Skeletal muscle cell (primary cell): ENCODE data around the gene GVQW3.

ENCODE experiments used
- DNase-seq: peaks from one replicate; pipeline ENCODE4 v3.0.0-alpha.2; 2010; ENCODE audit warnings: low read depth
- H3K4me3 ChIP-seq: 2 replicates; pipeline ENCODE4 v1.5.1; 2011; ENCODE audit warnings: low read depth, mild to moderate bottlenecking, control low read depth, low read length, moderate library complexity

GVQW3 gene

DNA sequence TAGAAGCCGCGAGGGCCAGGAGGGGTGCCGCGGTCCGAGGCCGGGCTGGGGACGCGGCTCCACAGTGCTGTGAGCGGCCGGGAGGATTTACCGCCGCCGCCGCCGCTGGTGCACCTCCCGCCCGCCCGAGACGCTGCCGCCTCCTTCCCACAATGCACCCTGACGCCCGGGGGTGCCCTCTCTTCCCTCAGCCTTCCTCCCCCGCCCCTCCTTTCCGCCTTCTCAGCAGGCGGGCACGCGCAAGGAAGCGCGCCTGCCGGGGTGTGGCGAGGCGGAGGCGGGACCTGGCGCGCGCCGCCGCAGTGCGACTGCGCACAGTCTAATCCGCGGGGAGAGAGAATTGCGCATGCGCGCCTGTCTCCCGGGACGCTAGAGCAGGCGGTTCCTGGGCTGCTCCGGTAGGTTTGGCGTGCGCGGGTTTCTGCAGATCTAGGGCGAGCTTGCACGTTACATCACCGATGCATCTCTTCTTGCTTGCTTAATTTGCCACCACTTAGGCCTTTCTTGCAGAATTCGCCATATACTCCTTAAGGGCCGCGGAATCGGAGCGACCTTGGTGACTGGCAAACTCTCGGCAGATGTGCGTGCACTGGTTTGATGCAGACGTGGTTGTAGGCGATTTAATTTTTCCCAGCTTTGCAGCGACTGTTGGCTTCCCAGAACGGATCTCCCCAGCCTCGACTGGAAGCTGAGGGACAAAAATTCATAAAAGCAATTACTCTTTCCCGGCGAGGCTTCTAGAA lies at the start of gene GVQW3, which contains the start of gene THAP12:
Gene GVQW3, plus strand, starts transcription at position 347 of the 743 bp plus-strand sequence. CDS start 506 bp downstream, outside the sequence.
Gene THAP12, minus strand, starts transcription at position 156 of the 743 bp plus-strand sequence. CDS start 296 bp downstream, outside the sequence.
- H3K4me3 ChIP-seq, result peak within 1 kb of the TSS; percentile 75
- DNase-seq, result peak; percentile 96

- no peak overlapping the region for H3K4me3 ChIP-seq
- DNase-seq, result no peak
These were observed 46.2 kb upstream of the GVQW3 start for GRCh38 chr11:76334826-76335389.

- no peak overlapping the region for H3K4me3 ChIP-seq
- DNase-seq, result no peak
These were observed 45.3 kb upstream of the GVQW3 start for GRCh38 chr11:76335842-76336241.

GRCh38 chr11:76336597-76336996 lies 44.5 kb upstream of the GVQW3 start:
- no peak for DNase-seq
- no peak overlapping the region for H3K4me3 ChIP-seq

DNA sequence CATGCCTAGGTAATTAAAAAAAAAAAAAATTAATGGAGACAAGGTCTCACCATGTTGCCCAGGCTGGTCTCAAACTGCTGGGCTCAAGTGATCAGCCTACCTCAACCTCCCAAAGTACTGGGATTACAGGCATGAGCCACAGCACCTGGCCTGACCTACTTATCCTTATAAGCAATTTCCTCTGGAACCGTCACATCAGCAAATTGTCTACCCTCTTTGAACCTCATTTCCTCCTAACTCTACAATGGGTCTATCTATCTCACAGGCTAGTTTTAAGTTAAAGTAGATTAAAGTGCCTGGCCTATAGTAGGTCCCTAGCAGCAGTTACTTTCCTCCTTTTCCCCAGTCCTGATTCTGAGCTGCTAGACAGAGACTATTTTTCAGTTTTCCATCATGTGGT lies 43.7 kb upstream of the GVQW3 start:
- no peak for DNase-seq
- H3K4me3 ChIP-seq, result no peak overlapping the region

GRCh38 chr11:76337923-76338322 lies 43.2 kb upstream of the GVQW3 start:
- no peak overlapping the region for H3K4me3 ChIP-seq
- no peak for DNase-seq

DNA sequence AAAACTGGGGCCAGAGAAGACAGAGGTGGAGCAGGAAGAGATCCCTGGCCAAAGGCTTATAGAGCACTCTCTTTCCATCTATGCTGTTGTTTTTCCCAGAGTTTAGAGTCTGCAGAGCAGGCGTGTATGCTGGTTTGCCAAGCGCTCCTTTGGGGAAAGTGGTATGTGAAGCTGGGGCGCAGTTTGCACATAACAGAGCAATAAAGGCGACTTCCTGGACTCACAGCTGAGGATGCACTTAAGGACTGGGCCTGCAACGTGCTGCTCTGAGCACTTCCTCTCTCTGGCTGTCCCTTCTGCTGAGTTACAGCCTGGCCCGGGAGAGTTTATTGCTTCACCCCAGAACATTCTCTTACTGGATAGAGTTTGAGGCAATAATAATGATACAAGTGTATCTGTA lies 41.9 kb upstream of the GVQW3 start:
- no peak overlapping the region for H3K4me3 ChIP-seq
- peak; percentile 73 for DNase-seq

DNA sequence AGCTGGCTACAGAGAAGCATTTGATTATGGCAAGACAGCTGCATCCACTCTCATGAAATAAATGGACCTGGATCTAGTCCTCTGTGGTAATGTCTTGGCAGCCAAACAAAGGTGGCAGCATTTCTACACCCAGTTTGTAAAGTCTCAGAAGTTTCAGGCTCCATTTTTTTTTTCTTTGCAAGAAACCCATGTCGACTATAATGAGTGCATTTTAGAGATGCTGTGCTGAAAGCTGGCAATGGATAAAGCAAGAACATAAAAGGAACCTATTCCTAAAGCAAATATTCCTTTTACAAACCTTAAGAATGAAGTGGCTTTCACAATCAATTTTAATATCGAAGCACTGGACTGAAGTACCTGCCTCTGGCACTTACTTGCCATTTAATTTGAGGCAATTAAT lies 33.7 kb upstream of the GVQW3 start:
- no peak overlapping the region for H3K4me3 ChIP-seq
- peak; percentile 2 for DNase-seq

DNA sequence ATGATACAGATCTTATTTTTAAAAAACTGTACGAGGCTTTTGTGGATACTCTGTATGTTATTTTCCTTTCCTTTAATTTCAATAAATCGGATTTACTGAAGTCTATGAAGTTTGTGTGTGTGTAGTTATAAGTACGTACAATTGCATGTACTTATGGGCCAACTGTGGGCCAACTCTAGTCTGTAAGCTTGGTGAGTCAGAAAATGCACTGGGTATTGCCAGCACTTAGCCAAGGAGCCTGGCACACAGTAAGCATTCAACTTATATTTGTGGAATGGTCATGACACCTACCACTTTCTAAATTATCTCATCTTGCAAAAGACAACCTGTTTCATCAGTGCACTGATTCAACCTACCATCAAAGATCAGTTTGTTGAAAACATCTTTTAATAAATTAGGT lies 32.8 kb upstream of the GVQW3 start:
- DNase-seq, result no peak
- H3K4me3 ChIP-seq, result no peak overlapping the region

DNA sequence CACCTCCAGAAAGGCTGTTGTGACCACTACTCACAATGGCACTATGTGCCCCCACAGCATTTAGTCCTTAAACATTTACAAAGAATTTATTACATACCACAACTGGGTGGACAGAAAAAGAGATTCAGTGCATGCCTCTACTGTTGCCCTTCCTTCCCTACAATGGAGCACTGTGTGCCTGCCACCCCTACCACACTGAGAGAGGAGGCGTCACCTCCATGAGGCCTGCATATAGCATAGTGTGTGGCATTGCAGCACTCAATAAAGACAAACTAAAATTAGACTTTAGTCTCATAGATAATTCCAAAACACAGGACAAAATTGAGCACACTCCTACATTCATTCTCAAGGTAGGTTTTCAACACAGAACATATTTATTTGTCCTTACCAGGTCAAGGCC lies 26.0 kb upstream of the GVQW3 start:
- DNase-seq, result no peak
- no peak overlapping the region for H3K4me3 ChIP-seq

DNA sequence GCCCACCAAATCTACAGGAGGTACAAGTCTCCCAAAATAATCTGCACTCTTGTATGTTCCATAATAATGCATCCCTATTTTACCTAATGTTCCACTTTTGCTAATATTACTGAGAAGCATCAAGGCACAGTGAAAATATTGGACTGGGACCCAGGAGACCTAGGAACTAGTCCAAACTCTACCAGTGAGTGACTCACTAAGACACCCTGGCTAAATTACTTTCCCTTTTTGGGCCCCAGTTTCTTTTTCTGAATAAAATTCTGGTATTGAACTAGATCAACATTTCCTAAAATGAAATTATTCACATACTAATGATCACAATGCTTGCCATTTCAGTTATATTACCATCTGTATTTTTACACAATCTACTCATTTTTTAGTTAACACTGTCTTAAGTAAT lies 19.7 kb upstream of the GVQW3 start:
- DNase-seq, result no peak
- no peak overlapping the region for H3K4me3 ChIP-seq

- DNase-seq, result no peak
- H3K4me3 ChIP-seq, result no peak overlapping the region
These were observed 19.3 kb upstream of the GVQW3 start for GRCh38 chr11:76361776-76362175.

- DNase-seq, result no peak
These were observed 18.4 kb upstream of the GVQW3 start for GRCh38 chr11:76362716-76363115.

DNA sequence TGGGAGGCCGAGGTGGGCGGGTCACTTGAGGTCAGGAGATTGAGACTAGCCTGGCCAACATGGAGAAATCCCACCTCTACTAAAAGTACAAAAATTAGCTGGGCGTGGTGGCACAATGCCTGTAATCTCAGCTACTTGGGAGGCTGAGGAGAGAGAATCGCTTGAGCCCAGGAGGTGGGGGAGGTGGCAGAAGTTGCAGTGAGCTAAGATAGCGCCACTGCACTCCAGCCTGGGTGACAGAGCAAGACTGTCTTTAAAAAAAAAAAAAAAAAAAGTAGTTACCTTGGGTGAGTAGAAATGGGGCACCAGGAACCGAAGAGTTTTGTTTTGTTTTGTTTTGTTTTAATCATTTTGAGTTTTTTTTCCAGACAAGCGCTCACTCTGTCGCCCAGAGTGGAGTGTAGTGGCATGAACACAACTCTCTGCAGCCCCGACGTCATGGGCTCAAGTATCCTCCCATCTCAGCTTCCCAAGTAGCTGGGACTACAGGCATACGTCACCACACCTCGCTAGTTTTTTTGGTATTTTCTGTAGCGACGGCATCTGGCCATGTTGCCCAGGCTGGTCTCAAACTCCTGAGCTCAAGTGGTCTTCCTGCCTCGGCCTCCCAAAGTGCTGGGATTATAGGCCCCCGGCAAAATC lies 16.0 kb upstream of the GVQW3 start:
- DNase-seq, result no peak
- no peak overlapping the region for H3K4me3 ChIP-seq

More at GRCh38 chr11:76362716-76363115, 18.4 kb upstream of the GVQW3 start:
- H3K4me3 ChIP-seq, result no peak overlapping the region

DNA sequence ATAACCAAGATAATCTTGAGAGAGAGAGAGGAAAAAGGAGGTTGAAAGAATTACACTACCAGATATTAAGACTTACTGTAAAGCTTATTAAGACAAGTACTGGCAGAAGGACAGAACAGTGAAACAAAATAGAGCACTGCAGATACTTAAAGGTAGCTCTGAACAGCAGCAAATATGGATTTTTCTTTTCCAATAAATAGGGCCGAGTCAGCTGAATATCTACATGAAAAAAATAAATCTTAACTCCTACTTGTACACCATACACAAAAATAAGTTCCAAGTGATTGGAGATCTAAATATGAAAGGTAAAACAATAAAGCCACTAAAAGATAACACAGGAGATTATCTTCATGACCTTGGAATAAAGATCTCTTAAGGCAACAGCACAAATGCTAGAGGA lies 12.6 kb upstream of the GVQW3 start:
- no peak overlapping the region for H3K4me3 ChIP-seq

DNA sequence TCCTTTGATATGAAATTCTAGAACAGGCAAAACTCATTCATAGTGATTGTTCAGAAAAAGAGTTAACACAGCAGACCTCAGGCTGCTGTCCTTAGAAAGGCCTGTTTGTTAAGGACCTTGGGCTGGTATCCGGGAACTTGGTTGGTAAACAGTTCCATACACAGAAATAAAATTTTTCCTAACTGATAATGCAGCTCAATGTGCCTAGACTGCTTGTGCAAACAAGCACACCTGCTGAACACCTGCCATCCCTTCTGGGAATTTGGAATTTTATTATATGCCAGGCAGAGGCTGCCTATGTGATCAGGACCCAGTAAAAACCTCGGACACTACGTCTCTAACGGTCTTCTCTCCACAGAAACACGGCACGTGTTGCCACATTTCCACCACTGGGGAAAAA lies 11.7 kb upstream of the GVQW3 start:
- no peak overlapping the region for H3K4me3 ChIP-seq
- no peak for DNase-seq

More for the DNA sequence above, 12.6 kb upstream of the GVQW3 start:
- DNase-seq, result no peak

DNA sequence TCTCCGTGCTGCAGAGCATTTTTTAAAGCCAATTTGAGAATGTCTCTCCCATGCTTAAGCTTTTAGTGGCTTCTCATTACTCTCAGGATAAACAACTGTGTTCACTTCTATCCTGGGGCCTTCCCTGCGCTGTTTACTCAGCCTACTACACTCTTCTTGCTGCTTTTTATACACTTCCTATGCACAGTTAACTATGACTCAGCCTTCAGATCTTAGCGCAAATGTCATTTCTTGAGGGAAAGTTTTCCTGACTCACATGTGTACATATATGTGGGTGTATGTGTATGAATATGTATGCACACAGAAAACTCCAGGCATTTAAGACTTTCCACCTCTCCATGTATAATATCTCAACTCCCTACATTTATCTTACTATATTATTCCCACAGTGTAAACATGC lies 10.0 kb upstream of the GVQW3 start:
- no peak overlapping the region for H3K4me3 ChIP-seq
- DNase-seq, result peak; percentile 39

GRCh38 chr11:76376746-76377558 lies 4.2 kb upstream of the GVQW3 start:
- H3K4me3 ChIP-seq, result no peak overlapping the region
- no peak for DNase-seq

GRCh38 chr11:76379807-76380158 lies 1.3 kb upstream of the GVQW3 start:
- H3K4me3 ChIP-seq, result peak overlapping the region; percentile 75
- no peak for DNase-seq
